T-helper 22 cell (primary cell): Measurements from ENCODE around the gene TNNT3.
"Not testable (repeated sequence)": the region's sequence is repeated elsewhere in the genome, so short reads cannot be mapped to it uniquely, and the experiment has no call there.

Experiments used
- DNase-seq: peaks from one replicate; pipeline ENCODE4 v3.0.0-alpha.2; 2020; ENCODE audit warnings: low read depth

Gene TNNT3

DNA sequence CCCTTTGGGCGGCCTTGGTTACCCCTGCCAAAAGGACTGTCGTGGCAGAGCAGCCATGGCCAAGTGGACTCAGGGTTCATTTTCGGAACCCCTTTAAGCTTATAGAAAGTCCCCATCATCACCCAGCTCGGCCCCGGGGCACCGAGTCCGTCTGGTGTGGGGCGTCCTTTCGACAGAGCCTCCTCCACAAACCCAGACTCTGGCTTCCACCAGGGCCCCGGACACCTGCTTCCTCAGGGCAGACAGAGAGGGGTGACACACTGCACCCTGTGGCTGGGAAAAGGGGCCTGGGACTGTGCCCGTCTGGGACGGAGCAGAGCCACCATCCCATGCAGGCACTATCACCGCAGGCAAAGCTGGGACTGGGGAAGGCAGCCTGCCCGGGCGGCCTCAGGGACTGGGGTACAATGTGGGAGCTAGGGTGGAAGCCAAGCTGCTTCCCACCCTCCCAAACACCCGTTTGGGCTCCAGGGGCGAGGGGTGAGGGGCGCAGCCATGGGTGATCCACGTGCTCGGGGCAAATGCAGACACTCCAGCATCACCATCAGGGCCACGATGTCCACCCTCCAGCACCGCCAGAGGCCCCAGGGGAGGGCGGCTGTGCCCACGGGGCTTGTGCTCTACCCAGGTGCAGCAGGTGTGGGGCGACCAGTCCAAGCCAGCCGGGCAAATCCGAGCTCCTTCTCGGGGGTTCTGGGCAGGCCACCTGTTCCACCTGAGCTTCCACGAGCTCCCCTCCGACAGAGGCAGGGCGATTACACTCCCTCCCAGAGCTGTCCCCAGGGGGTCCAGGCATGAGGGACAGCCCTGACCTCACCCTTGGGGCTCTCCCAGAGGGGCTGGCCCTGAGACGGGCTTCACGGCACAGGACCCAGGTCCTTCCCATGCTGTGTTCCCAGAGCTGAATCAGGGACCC, 15.9 kb downstream of the TNNT3 start:
- DNase-seq = no peak

DNA sequence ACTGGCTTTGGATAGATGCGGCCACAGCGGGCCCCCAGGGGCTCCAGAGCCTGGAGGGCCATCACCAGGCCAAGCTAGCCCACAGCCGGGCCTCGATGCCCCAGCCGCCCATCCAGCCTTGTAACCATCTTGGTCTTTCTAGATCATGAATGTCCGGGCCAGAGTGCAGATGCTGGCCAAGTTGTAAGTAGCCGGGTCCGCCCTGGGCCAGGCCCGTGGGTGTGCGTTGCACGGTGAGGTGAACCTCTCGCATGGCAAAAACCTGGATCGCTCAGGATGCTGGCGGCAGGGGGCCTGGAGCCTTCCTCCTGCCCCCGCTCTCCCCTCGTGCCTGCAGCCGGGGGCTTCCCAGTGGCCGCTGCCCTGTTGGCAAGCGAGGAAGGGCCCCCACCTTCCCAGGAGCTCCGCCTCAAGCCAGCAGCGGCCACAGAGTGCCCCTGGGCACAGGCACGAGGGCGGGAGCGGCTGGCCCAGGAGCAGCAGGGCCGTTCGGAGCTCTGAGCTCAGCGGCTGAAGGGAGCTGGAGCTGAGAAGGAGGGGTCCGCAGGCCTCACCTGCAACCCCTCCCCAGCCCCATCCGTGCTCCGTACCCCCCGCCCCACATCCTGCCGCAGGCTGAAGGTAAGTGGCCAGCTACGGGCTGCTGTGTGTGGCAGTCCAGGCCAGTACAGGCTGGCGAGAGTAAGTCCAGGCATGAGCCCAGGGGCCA, 16.7 kb downstream of the TNNT3 start:
- DNase-seq = no peak

DNA sequence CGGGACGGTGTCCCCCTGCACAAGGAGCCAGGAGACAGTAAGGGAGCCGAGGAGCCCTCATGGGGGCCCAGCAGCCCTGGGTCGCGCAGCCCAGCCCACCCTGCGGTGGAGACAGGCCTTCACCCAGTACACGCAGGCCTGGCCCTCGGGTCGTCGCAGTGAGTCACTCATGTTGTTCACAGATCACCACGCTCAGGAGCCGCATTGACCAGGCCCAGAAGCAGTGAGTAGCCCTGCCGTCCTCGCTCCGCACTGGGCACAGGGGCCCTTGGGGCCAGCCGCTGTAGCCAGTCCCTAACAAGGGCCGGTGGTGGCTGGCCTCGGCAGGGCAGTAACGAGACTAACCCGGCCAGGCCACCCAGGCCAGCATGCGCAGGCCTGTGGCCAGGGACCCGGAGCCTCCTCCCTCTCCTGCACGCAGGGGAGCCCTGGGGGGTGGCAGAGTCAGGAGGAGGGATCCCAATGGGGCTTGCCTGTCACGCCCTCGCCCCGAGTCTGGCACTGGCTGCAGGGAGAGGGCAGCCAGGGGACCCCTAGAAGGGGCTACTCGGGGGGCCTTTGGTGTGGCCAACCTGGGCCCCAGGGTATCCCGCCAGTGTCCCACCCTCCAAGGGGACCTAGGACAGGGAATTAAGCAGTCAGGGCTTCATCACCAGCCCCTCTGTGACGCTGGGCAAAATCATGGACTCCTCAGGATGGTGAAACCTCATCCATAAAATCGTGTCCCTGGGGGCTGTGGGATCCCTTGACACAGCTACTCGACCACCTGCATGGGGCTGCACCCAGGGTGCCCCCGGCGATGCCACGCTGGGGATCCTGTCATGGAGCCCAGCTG, 17.5 kb downstream of the TNNT3 start:
- DNase-seq = no peak

DNA sequence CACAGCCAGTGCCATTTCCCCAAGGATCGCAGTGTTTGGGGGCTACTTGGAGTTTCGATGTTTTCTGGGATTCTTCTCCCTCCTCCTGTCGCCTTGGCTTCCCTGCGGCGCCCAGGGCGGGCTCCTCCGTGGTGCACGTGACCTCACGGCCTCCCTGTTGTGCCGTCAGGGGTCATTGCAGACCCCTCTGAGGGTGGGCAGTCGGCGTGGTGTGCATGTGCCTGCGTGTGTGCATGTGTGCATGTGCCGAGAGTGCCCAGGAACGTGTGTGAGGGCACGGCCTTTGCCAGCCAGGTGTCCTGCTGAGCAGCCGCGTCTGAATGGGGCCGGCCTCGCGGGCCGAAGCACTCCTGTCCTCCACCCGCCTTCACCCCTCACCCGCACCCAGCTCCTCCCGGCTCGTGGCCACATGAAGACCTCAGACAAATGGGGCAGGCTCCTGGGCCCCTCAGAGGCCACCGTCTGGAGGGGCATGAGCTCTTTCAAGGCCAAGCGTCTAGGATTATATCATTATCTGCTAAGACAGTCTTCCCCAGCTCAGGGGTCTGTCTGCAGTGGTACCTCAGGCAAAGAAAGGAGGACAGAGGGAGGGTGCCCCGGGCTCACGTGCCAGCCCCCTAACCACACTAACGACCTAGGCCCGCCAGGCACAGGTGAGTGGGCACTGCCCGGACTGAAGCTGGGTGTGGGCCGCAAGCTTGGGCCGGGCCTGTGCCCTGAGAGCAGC, 18.3 kb downstream of the TNNT3 start:
- no peak for DNase-seq

DNA sequence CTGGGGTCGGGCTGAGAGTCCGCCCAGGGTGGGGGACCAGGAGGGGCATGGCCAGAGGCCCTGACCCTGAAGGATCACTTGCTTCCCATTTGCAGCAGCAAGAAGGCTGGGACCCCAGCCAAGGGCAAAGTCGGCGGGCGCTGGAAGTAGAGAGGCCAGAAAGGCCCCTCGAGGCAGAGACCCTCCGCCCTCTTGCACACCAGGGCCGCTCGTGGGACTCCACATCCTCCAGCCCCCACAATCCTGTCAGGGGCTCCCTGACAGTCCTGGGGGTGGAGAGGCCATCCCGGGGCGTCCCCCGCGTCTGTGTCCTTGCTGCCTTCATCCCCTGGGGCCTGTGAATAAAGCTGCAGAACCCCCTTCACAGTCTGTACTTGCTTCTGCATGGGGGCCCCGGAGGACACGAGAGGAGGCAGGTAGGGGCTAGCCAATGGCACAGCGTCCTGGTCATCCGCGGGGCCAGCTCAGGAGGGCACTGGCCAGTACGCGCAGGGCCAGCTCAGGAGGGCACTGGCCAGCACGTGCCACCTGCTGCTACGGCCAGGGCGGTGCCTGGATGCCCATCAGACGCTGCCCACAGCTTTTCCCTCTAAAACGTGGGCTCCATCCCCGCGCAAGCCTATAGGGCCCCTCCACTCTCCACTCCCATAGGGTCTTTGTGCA, 19.0 kb downstream of the TNNT3 start:
- no peak for DNase-seq

DNA sequence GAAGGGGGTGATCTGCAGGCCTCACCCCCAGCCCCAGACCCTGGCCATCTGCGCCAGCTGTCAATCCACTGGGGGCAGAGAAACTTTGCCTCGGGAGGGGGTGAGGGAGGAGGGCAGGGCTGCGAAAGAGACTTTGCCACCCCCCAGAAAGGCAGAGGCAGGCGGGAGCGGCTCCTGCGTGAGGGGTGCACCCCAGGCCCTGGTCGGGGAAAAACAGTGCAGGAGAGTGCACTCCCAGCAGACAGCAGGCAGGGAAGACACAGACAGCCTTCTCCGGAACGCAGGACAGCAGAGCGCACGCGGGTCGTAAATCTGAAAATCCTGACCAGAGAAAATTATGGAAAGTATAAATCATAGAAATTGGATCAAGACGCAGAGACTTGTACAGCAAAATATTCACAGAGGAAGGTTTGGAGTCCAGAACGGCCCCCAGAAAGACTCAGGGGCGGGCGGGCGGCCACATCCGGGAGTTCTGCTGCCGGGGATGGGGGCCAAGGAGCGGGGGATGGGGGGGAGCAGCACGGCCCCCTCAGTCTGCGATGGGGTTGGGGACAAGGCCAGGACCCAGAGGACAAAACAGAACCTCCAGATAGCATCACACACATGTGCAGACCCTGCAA, 19.6 kb downstream of the TNNT3 start:
- no peak for DNase-seq

DNA sequence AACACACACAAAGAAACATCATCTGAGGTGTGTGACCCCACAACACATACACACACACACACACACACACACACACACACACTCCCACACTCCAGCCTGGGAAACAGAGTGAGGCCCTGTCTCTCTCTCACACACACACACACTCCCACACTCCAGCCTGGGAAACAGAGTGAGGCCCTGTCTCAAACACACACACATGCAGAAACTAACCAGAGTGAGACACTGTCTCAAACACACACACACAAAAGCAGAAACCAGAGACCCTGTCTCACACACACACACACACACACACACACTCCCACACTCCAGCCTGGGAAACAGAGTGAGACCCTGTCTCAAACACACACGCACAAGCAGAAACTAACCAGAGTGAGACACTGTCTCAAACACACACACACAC, 20.3 kb downstream of the TNNT3 start:
- DNase-seq = not testable (repeated sequence)

DNA sequence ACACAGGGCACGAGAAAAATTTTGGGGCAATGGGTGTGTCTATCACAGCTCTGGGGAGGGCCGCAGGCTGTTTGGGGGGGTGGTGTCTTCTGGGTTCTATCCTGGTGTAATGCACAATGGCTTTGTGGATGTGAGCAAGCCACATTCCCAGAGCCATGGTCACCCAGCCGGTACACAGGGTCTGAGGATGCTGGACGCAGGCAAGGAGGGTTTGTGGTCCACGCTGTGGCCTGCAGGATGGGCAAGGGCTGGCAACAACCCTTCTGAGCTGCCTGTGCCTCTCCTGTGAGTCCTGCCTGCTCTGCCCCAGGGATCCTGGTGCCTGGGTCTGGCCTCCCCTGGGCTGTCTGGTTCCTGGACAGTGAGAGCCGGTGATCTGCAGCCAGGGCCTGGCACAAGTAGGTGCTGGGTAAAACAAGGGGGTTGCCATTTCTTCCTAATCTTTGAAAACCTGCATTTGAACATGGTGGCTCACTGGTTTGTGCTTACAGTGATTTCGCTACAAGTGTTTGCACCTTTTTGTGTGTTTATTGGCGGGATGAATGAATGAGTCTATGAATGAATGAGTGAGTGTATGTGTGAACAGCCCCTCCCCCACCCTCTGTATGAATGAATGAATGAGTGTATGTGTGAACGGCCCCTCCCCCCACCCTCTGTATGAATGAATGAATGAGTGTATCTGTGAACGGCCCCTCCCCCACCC, 23.2 kb downstream of the TNNT3 start:
- DNase-seq = no peak

DNA sequence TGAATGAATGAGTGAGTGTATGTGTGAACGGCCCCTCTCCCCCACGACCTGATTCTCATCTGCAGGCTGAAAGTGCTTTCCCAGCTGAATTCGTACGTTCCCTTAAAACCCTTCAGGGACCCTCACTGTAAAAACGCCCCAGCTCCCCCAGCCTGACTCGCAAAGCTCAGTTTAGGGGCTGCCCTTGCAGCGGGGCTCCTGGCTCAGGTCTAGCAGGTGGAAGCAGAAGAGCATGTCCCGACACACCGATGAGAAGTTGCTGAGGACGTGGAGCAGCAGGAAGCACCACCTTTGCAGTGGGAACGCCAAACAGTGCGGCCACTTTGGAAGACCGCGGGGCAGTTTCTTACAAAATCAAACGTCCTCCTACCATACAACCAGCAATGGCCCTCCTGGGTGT, 24.1 kb downstream of the TNNT3 start:
- DNase-seq = no peak

DNA sequence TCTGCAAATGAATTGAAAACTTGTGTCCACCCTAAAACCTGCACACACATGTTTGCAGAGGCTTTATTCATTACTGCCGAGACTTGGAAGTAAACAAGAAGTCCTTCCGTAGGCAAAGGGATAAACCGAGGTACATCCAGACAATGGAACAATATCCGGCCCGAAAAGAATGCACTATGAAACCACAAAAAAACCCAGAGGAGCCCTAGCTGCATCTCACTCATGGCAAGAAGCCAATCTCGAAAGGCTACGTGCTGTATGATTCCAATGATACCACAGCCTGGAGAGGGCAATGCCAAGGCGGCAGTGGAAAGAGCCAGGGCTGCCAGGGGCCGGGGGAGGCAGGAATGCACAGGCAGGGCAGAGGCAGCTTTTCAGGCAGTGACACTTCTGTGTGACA, 24.5 kb downstream of the TNNT3 start:
- no peak for DNase-seq

DNA sequence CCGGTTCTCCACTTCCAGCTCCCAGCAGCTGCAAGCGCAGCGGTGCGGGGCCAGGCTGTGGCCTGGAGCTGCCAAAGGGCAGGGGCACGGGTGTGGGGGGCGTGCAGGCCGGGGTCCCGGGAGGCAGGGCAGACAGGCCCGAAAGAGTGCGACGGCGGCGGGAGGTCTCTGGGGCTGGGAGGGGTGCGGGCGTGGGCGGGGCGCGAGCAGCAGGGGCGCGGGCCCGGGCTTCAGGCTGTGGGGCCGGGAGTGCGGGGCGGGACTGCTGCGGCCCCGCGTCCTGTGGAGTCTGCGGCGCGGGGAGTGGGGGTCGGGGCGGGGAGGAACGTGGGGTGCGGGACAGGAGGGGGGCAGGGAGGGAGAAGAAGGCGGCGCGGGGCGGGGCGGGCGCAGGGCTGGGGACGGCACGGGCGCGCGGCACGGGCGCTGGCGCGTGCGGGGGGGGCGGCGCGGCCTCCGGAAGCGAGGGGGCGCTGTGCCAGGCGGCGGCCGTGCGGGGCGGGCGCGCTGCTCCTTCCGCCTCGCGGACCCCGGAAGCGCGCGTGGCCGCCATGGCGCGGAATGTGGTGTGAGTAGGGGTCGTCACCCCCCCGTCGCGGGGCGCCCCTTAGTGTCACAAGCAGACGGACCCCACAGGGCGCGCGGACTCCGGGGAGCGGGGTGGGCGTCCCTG, 27.4 kb downstream of the TNNT3 start, which contains the start of gene MRPL23:
TSS of gene MRPL23 (plus strand) at position 521 of the 673 bp plus-strand sequence. CDS start at position 552, 31 bp downstream.
- DNase-seq = no peak

DNA sequence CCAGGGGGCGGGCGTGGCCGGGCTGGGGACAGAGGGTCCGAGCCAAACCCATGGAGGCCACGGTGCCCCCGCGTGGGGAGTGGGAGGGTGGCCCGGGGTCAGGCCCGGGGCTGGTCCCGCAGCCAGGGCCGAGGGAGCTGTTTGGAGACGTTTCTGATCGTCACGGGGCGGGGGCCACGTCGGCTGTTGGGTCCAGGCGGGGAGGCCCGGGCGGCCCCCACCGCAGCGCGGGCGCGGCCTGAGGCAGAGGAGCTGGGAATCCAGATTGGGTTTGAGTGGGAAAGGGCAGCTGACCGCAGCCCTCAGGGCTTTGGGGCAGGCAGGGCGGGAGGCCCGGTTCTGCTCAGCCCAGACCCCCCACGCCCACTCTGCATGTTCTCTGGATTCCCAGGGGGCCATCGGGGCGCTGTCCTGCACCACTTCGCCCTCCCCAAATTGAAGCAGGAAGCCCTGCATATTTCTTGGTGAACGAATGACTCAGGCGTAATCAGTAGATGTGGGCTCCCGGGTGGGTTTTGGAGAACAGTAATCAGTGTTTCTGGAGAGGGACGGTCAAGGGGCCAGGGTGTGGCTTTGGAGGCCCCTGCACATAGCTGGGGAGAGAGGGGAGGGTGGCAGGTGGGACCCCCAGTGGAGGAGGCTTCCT, 28.2 kb downstream of the TNNT3 start:
- no peak for DNase-seq

DNA sequence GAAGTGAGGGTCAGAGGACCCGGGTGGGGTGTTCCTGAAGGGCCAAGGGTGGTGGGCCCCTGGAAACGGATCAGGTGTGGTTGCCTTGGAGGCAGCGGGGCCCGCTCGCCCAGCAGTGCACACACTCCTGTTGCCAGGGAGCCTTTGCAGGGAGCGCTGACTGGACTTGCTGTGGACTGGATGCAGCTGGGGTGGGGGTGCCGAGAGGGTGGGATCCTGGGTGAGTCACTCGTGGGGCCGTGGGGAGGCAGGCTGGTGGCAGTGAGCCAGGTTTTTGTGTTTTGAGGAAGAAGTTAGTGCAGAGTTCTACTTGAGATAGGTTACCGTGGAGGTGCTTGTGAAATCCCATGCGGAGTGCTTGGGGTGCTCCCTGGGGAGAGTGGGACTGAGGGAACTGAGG, 28.9 kb downstream of the TNNT3 start:
- no peak for DNase-seq

DNA sequence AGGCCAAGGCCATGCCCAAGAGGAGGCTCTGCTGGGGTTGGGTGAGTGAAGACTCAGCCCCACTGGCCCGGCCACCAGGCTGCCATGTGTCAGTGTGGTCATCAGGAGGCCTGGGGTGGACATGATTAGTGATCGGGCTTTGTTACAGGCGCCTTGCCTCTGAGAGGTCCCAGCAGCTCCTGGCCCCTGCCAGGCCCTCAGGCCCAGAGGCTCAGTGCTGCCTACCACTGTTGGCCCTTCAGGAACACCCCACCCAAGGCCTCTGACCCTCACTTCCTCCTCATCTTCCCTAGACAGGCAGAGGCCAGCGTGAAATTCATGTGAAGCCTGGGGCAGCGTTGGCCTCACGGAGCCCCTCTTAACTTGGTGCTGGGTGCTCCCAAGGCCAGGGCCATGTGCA, 29.8 kb downstream of the TNNT3 start:
- no peak for DNase-seq

DNA sequence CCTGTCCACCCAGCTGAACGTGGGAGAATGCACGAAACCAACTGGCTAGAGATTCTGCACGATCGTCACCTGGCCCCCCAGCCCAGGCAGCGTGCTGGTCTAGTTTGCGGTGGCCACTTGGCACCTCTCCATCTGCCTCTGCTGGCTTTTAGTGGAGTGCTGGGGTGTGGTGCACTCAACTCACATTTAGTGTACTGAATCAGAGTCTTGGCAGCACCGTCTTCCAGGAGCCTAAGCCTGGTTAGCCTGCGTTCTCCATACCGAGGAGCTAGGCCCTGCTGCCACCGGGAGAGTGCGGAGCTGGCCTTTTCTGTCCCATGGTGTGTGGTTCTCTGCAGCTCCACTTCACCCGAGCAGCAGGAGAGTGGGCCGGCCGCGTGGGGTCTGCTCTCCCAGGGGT, 30.4 kb downstream of the TNNT3 start:
- no peak for DNase-seq

DNA sequence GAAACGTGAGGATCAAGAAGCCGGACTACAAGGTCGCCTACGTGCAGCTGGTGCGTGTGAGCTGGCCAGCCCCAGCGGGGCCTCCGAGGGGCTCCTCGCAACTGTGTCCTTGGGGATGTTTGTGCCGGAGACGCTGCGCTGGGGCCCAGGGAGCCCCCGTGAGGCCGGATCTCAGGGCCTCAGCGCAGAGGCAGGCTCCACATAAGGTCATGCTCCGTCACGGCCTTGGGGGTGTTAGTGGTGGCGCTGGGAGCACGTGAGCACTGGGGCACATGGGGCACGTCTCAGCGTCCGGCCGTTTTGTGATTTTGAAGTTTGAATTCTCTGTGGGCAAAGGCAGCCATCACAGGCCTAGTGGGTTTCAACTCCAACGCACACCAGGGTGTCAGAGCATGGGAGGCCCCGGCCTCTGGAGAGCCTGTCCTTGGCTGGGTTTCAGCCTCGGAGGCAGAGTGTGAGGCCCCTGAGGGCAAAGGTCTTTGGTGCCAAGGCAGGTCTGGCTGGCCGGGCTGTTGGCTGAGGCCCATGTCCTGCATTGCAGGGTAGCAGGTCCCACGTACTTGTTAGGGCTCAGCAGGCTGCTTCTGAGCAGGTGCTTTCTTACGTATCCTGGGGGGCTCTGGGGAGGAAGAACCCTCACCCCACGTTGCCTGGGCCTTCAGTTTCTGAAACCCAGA, 33.4 kb downstream of the TNNT3 start:
- DNase-seq = no peak

DNA sequence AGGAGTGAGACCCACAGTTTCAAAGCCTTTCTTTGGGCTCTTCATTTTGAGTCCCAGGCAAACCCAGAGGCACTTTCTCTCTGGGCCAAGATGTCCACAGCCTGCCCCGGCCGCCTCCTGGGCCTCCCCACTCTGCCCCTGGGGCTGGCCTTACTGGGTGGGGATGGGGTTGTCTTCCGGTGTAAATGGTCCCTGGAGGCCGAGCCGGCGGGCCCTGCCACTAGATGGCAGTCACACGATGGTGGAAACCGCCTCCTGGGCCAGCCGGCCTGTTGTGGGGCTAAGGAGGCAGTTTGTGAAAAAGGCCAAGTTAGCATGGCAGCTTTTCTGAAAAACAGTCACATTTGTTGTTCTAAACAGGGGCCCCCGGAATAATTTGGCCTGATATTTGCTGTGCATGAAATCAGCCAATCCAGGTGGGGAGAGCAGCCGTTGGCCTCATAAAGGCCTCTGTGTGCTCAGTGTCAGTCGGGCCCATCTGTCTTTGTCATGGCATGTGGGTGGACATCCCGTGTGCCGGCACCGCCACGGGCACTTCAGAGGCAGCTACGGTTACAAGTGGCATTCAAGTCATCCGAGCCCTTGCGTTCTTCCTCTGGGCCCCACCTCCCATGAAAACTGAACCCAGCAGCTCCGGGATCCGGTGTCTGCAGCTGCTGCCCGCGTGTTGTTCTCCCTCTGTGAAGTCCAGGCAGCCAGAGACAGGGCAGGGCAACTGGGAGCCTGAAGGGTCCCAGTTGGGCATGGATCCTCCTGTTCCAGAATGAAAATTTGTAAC, 34.2 kb downstream of the TNNT3 start:
- no peak for DNase-seq

DNA sequence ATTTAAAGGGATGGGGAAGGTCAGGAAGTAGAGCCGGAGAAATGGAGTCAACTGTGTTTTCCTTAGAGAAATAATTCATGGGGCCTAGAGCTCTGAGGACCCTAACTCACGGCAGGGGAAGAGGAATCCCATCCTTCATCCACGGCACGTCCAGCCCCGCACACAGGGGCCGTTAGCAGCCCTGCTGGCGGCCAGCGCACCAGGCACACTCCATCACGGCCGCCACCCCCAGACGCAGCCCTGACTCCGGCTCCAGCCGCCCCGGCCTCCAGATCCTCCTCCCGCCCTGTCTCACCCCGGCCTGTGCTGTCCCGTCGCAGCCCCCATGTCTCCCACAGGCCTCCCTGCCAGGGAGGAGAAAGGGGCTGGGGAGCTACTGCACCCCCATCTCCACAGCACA, 38.9 kb downstream of the TNNT3 start:
- no peak for DNase-seq
